Gastrocnemius medialis (tissue), 4 donors: ENCODE data around the gene RWDD2A. TPM values are rescaled to one million over a fixed set of nuclear protein-coding genes. Genes with fewer than 3 reads are reported as not detected.
"Not testable (repeated sequence)": the region's sequence is repeated elsewhere in the genome, so short reads cannot be mapped to it uniquely, and the experiment has no call there.

ENCODE experiments used
- ATAC-seq, 2 donors: fragments of 150-250 bp; one replicate each; pipeline ENCODE4 v1.9.1; 2016
- DNase-seq, 2 donors: peaks; one replicate each; pipeline ENCODE4 v3.0.0-alpha.2; 2019
- H3K27ac ChIP-seq, 4 donors: fragments of 200-600 bp; sonication (generic); 1 replicate in 1 of 4; 2 replicates in 3 of 4; pipeline ENCODE4 v1.5.1; 2016 to 2018; ENCODE audit warnings: mild to moderate bottlenecking in 2 of 4, moderate library complexity in 1 of 4
- H3K27me3 ChIP-seq, 3 donors: fragments of 200-600 bp; sonication (generic) in 2 of 3; 1 replicate in 1 of 3; 2 replicates in 2 of 3; pipeline versions ENCODE4 v1.5.1 to v1.6.0; 2016 to 2019; ENCODE audit warnings: mild to moderate bottlenecking in 1 of 3, moderate library complexity in 1 of 3
- H3K36me3 ChIP-seq, 2 donors: fragments of 200-600 bp; sonication (generic) in 1 of 2; one replicate each; pipeline ENCODE4 v1.5.1; 2017 to 2018
- H3K4me1 ChIP-seq, 2 donors: fragments of 200-600 bp; sonication (generic) in 1 of 2; one replicate each; pipeline ENCODE4 v1.5.1; 2016 to 2017; ENCODE audit warnings: mild to moderate bottlenecking in 2 of 2
- H3K4me3 ChIP-seq, 4 donors: fragments of 200-600 bp; sonication (generic) in 3 of 4; 1 replicate in 1 of 4; 2 replicates in 3 of 4; pipeline ENCODE4 v1.5.1; 2016 to 2019; ENCODE audit warnings: mild to moderate bottlenecking in 2 of 4
- H3K9me3 ChIP-seq, 3 donors: fragments of 200-600 bp; sonication (generic) in 2 of 3; 1 replicate in 1 of 3; 2 replicates in 2 of 3; pipeline ENCODE4 v1.5.1; 2016 to 2019
- CTCF ChIP-seq, 5 experiments: fragments of 450-650 bp in 3 of 5; fragments of 200-600 bp in 2 of 5; sonication (generic) in 2 of 5; IDR thresholded peaks in 4 of 5; conservative IDR thresholded peaks in 1 of 5; 1 replicate in 4 of 5; 2 replicates in 1 of 5; pipeline ENCODE4 v1.5.1; 2016 to 2019; ENCODE audit warnings: antibody characterized with exemption in 5 of 5, mild to moderate bottlenecking in 3 of 5, moderate library complexity in 3 of 5
- POLR2A ChIP-seq, 2 donors: fragments of 450-650 bp; IDR thresholded peaks; one replicate each; pipeline ENCODE4 v1.6.1; 2017; ENCODE audit warnings: antibody characterized with exemption in 2 of 2, mild to moderate bottlenecking in 2 of 2, moderate library complexity in 2 of 2
- in situ Hi-C, 4 donors: fragments of 200-750 bp; cut with MboI; loops; one replicate each; pipeline versions ENCODE4 v1.15.0 to v1.8.0; 2017; ENCODE audit warnings: low sequenced_read_pairs in 4 of 4
- intact Hi-C: fragments of 100-400 bp; cut with DNase I; formaldehyde crosslinking; loops from one replicate; pipeline ENCODE4 v1.15.1; 2023; ENCODE audit warnings: low total_unique reads
- total RNA-seq, 4 donors: library from RNA; depleted of rRNA; stranded (reverse); fragments of >200 nt; gene quantifications; one replicate each; pipeline versions ENCODE4 v1.1.0 to v1.2.3, GENCODE V29; 2016

RWDD2A gene
- total RNA-seq, 4 donors from 2014 or later = 0.61 to 1.9 (median 1.2) TPM

GRCh38 chr6:83185096-83185495, 8.1 kb upstream of the RWDD2A start:
- intact Hi-C loops (no loop called here), in situ Hi-C loops (loop anchor here in 2 of 4 donors (10.0 to 25.0 kb wide), 2 partner anchors 110 to 948 kb away; partner anchors contain the start of gene IBTK (in 1 of the 2))
- no peaks in the 10 kb centered on the region for H3K27me3 ChIP-seq
- no peak for ATAC-seq
- no peak overlapping the region for H3K4me3 ChIP-seq
- no peak overlapping the region for H3K27ac ChIP-seq
- H3K9me3 ChIP-seq = no peaks in the 10 kb centered on the region
- TF ChIP-seq POLR2A (IDR thresholded peaks at IDR 0.05) (no peak), CTCF (IDR thresholded peaks at IDR 0.05 in 4 of 5, conservative IDR thresholded peaks at IDR 0.05 in 1 of 5) (no peak)
- H3K4me1 ChIP-seq = no peaks in the 10 kb centered on the region
- H3K36me3 ChIP-seq = peaks cover 0 to 58% of the 10 kb centered on the region in 2 donors
- DNase-seq = no peak

- H3K9me3 ChIP-seq = no peaks in the 10 kb centered on the region
- H3K4me1 ChIP-seq = peaks cover 0 to 3% of the 10 kb centered on the region in 2 donors
- H3K4me3 ChIP-seq = no peak overlapping the region
- no peak overlapping the region for H3K27ac ChIP-seq
- intact Hi-C loops (no loop called here), in situ Hi-C loops (loop anchor here in 2 of 4 donors (10.0 to 25.0 kb wide), 2 partner anchors 114 to 951 kb away; partner anchors contain the start of gene IBTK (in 1 of the 2))
- no peak for DNase-seq
- TF ChIP-seq CTCF (IDR thresholded peaks at IDR 0.05 in 4 of 5, conservative IDR thresholded peaks at IDR 0.05 in 1 of 5) (no peak), POLR2A (IDR thresholded peaks at IDR 0.05) (no peak)
- H3K36me3 ChIP-seq = peaks cover 0 to 41% of the 10 kb centered on the region in 2 donors
- ATAC-seq = no peak
- H3K27me3 ChIP-seq = no peaks in the 10 kb centered on the region
Observed at GRCh38 chr6:83188501-83188900, 4.7 kb upstream of the RWDD2A start.

- in situ Hi-C loops = loop anchor here in 2 of 4 donors (10.0 to 25.0 kb wide), 2 partner anchors 126 to 953 kb away; partner anchors contain the start of genes DOP1A (in 1 of the 2), IBTK (in 1 of the 2) and UBE3D (in 1 of the 2)
- ATAC-seq = no peak
- TF ChIP-seq CTCF (IDR thresholded peaks at IDR 0.05 in 4 of 5, conservative IDR thresholded peaks at IDR 0.05 in 1 of 5) = no peak
- no peak for TF ChIP-seq POLR2A (IDR thresholded peaks at IDR 0.05)
- no peak overlapping the region for H3K27ac ChIP-seq
- H3K9me3 ChIP-seq = no peaks in the 10 kb centered on the region
- DNase-seq = no peak
- H3K27me3 ChIP-seq = no peaks in the 10 kb centered on the region
- H3K4me3 ChIP-seq = no peak overlapping the region
- intact Hi-C loops = loop anchor here (10.0 kb wide), 1 partner anchor 946 kb away; the partner anchor contains the start of gene IBTK
- H3K4me1 ChIP-seq = peaks cover 6 to 9% of the 10 kb centered on the region in 2 donors
- peaks cover 0 to 28% of the 10 kb centered on the region in 2 donors for H3K36me3 ChIP-seq
Observed at GRCh38 chr6:83190626-83191025, 2.5 kb upstream of the RWDD2A start.

- not testable (repeated sequence) for H3K27ac ChIP-seq, H3K4me1 ChIP-seq, H3K9me3 ChIP-seq, ATAC-seq, H3K27me3 ChIP-seq, DNase-seq
- H3K4me3 ChIP-seq = peak overlapping the region in 3 of 4 donors; percentile 83 to 96 (median 90)
- in situ Hi-C loops (loop anchor here in 2 of 4 donors (10.0 to 25.0 kb wide), 2 partner anchors 127 to 955 kb away; partner anchors contain the start of genes DOP1A (in 1 of the 2), IBTK (in 1 of the 2) and UBE3D (in 1 of the 2)), intact Hi-C loops (loop anchor here (10.0 kb wide), 1 partner anchor 947 kb away; the partner anchor contains the start of gene IBTK)
- peaks cover 0 to 19% of the 10 kb centered on the region in 2 donors for H3K36me3 ChIP-seq
Observed at GRCh38 chr6:83191974-83192373, 1.2 kb upstream of the RWDD2A start.

GRCh38 chr6:83192456-83192855, 701 bp upstream of the RWDD2A start:
- in situ Hi-C loops (loop anchor here in 2 of 4 donors (10.0 to 25.0 kb wide), 2 partner anchors 128 to 955 kb away; partner anchors contain the start of genes DOP1A (in 1 of the 2), IBTK (in 1 of the 2) and UBE3D (in 1 of the 2)), intact Hi-C loops (loop anchor here (10.0 kb wide), 1 partner anchor 948 kb away; the partner anchor contains the start of gene IBTK)
- Histone ChIP-seq H3K36me3 (peaks cover 0 to 16% of the 10 kb centered on the region in 2 donors), H3K9me3 (no peaks in the 10 kb centered on the region), H3K4me3 (peak overlapping the region; percentile 83 to 96 (median 87)), H3K4me1 (peaks cover 6 to 9% of the 10 kb centered on the region in 2 donors), H3K27me3 (no peaks in the 10 kb centered on the region), H3K27ac (peak overlapping the region; percentile 80 to 90 (median 86))
- peak in 1 of 2 donors; percentile 2 for ATAC-seq
- no peak for DNase-seq
- no peak for TF ChIP-seq CTCF (IDR thresholded peaks at IDR 0.05 in 4 of 5, conservative IDR thresholded peaks at IDR 0.05 in 1 of 5)
- no peak for TF ChIP-seq POLR2A (IDR thresholded peaks at IDR 0.05)
